ENCODE results near the gene CAMTA1.

The CAMTA1 gene

GRCh38 chr1:6971699-6972098 lies 186.4 kb downstream of the CAMTA1 start:
- no peak for DNase-seq (ENCODE audit: low read depth in 2 of 2)

- DNase-seq (ENCODE audit: low read depth in 2 of 2): no peak
Measured at GRCh38 chr1:6972399-6972798, 187.1 kb downstream of the CAMTA1 start.

GRCh38 chr1:6975331-6976043 lies 190.2 kb downstream of the CAMTA1 start:
- no peak for DNase-seq (ENCODE audit: low read depth in 2 of 2)

GRCh38 chr1:6976044-6976375 lies 190.8 kb downstream of the CAMTA1 start:
- no peak for DNase-seq (ENCODE audit: low read depth in 2 of 2)

- DNase-seq (ENCODE audit: low read depth in 2 of 2): no peak
Measured at GRCh38 chr1:6979003-6979613, 193.9 kb downstream of the CAMTA1 start.

- no peak for DNase-seq (ENCODE audit: low read depth in 2 of 2)
Measured at GRCh38 chr1:6981595-6981994, 196.3 kb downstream of the CAMTA1 start.

GRCh38 chr1:6982443-6982842 lies 197.2 kb downstream of the CAMTA1 start:
- no peak for DNase-seq (ENCODE audit: low read depth in 2 of 2)

- no peak for DNase-seq (ENCODE audit: low read depth in 2 of 2)
Measured at GRCh38 chr1:6982860-6983259, 197.6 kb downstream of the CAMTA1 start.

- DNase-seq (ENCODE audit: low read depth in 2 of 2): no peak
Measured at GRCh38 chr1:6984536-6984935, 199.3 kb downstream of the CAMTA1 start.

GRCh38 chr1:6984986-6985385 lies 199.7 kb downstream of the CAMTA1 start:
- no peak for DNase-seq (ENCODE audit: low read depth in 2 of 2)

GRCh38 chr1:6985549-6986276 lies 200.5 kb downstream of the CAMTA1 start:
- no peak for DNase-seq (ENCODE audit: low read depth in 2 of 2)

GRCh38 chr1:6986281-6986680 lies 201.0 kb downstream of the CAMTA1 start:
- DNase-seq (ENCODE audit: low read depth in 2 of 2): no peak

GRCh38 chr1:6987940-6988339 lies 202.7 kb downstream of the CAMTA1 start:
- DNase-seq (ENCODE audit: low read depth in 2 of 2): no peak

- DNase-seq (ENCODE audit: low read depth in 2 of 2): no peak
Measured at GRCh38 chr1:6988796-6989195, 203.5 kb downstream of the CAMTA1 start.

GRCh38 chr1:6989212-6990159 lies 204.2 kb downstream of the CAMTA1 start:
- DNase-seq (ENCODE audit: low read depth in 2 of 2): no peak

- no peak for DNase-seq (ENCODE audit: low read depth in 2 of 2)
Measured at GRCh38 chr1:6991266-6991665, 206.0 kb downstream of the CAMTA1 start.

GRCh38 chr1:6995789-6996188 lies 210.5 kb downstream of the CAMTA1 start:
- no peak for DNase-seq (ENCODE audit: low read depth in 2 of 2)

GRCh38 chr1:6996371-6996770 lies 211.1 kb downstream of the CAMTA1 start:
- DNase-seq (ENCODE audit: low read depth in 2 of 2): no peak

- DNase-seq (ENCODE audit: low read depth in 2 of 2): no peak
Measured at GRCh38 chr1:6996866-6997265, 211.6 kb downstream of the CAMTA1 start.

GRCh38 chr1:6998267-6998666 lies 213.0 kb downstream of the CAMTA1 start:
- no peak for DNase-seq (ENCODE audit: low read depth in 2 of 2)

GRCh38 chr1:6999826-7000225 lies 214.6 kb downstream of the CAMTA1 start:
- DNase-seq (ENCODE audit: low read depth in 2 of 2): no peak

GRCh38 chr1:7000720-7001119 lies 215.5 kb downstream of the CAMTA1 start:
- no peak for DNase-seq (ENCODE audit: low read depth in 2 of 2)
